Stimulated activated CD8-positive, alpha-beta memory T cell treated with anti-CD3 and anti-CD28 coated beads, Interleukin-12 subunit alpha, Interleukin-12 subunit beta, amount 100 ng/mL, for 24 hours (primary cell): Measurements from ENCODE around the gene PPA1.
"Not testable (repeated sequence)": the region's sequence is repeated elsewhere in the genome, so short reads cannot be mapped to it uniquely, and the experiment has no call there.

Experiments
- DNase-seq: peaks from one replicate; pipeline ENCODE4 v3.0.0-alpha.2; 2020; ENCODE audit errors: extremely low read depth

The PPA1 gene

DNA sequence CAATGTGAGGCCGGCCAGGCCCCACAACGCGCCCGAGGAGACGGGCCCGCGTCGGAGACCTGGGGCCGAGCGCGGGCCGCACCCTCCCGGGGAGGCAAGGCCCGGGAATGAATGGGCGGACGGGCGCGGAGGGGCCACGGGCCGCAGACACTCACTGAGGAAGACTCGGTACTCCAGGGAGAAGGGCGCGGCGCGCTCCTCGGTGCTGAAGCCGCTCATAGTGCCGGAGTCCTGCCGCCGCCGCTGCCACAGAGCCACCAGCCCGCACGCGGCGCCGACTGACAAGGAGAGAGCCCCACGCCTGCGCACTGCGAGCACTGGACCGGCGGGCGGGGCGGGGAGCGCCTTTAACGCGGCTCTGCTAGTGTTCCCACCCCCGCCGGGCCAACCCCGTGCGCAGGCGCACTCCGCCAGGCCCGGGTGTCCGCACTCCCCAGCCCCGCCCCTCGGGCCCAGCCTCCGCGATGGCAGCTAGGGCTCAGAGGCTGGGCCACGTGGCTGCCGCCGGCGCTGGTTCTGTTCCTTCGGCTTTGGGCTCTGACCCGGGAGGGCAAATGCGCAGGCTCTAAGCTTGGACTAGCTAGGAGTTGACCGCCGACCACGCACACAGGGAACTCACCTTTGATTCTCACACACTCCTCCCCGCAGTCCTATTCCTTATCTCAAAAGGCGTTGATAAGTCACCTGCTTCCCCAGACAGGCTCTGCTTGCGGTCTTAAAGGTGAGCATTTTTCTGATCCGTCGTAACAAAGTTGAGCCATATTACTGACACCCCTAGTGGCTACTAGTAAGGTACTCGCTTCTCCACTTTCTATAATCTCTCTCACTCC is at the start of gene PPA1:
Gene PPA1, minus strand, starts transcription at position 321 of the 830 bp plus-strand sequence. Its CDS starts 102 bp downstream, at position 219.
- DNase-seq, result peak; percentile 99

DNA sequence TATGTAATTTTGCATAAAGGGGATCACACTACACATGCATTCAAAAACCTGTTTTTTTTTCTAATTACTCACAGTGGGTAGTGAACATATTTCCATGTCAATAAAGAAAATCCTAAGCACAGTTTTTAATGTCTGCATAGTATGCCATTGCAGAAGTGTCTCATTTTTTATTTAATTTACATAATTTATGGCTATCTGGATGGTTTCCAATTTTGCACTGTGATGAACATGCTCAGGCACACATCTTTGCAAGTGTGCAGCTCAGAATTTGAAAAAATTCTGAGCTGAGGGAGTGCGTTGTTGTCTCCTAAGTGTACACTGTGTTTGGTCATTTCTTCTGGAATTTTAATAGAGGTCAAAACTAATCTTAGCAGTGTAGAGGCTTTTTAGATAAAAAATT is 48.4 kb upstream of the PPA1 start:
- no peak for DNase-seq

DNA sequence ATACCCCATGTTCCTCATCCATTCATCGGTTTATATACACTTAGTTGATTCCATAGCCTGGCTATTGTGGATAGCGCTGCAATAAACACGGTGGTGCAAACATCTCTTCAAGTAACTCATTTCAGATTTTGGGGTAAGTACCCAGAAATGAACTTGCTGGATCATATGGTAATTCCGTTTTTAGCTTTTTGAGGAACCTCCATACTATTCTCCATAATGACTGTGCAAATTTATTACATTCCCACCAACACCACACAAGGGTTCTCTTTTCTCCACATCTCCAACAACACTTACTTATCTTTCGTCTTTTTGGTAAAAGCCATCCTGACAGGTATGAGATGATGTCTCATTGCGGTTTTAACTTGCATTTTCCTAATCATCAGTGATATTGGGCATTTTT is 46.9 kb upstream of the PPA1 start:
- DNase-seq, result no peak

DNA sequence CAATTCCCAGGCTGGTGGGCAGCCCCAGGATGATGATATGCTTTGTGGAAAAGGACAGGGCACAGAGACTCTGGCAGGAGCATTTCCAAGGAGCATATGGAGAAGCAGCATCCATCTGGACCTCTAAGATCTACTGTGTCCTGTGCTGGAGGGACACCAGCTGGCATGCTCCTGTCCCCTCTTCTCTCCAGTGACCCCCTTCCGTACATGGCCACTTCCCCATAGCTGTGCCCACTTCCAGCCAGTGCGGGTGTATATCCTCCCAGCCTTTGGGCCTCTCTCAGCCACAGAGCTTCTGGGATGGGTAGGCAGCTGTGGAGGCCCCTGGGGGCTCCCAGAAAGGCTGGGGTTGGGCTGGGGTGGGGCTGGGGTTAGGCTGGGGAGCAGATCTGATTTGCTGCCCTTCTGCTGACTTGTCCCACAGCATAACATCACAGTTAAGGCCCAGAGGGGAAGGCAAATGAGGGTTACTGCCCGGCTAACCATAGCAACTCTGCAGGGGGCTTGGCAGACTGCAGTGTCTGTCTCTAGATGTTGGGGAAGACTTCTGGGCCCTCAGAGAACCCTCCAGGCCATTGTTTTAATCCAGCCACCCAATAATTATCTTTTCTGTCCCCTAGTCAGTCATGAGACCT is 44.3 kb upstream of the PPA1 start:
- no peak for DNase-seq

DNA sequence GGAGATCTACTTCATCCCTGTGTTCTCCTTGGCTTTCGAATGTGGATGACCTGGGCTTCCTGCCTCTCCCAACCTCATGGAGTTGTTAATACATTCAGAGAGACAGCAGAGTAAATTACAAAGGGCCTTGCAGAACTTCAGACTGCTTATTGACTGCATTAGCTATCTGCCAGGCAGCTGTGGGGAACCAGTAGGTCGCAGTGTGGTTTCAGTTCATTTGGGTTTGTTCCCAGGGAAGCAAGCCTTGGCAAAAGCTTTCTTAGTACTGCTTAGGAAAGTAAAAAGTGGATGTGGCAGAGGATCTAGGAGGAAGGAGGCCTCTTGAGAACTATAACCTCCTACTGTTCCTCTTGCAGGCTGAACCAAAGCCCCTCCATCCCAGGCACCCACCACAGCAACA is 41.4 kb upstream of the PPA1 start:
- no peak for DNase-seq

DNA sequence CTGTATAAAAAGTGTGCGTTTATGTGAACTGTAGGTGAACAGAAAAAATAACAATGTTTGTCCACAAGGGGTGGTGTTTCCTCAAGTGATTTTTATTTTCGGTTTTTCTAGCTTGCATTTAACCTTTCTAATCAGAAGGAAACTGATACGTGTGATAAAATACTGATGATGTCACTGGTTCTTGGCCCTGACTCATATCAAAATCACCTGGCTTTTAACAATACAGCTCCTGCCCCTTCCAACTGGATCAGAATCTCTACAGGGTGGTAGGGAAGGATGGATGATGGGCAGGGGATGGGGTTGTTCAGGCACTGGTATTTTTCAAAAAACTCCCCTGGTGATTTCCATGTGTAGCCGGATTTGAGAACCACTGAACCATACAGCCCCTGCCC is 39.7 kb upstream of the PPA1 start:
- no peak for DNase-seq

DNA sequence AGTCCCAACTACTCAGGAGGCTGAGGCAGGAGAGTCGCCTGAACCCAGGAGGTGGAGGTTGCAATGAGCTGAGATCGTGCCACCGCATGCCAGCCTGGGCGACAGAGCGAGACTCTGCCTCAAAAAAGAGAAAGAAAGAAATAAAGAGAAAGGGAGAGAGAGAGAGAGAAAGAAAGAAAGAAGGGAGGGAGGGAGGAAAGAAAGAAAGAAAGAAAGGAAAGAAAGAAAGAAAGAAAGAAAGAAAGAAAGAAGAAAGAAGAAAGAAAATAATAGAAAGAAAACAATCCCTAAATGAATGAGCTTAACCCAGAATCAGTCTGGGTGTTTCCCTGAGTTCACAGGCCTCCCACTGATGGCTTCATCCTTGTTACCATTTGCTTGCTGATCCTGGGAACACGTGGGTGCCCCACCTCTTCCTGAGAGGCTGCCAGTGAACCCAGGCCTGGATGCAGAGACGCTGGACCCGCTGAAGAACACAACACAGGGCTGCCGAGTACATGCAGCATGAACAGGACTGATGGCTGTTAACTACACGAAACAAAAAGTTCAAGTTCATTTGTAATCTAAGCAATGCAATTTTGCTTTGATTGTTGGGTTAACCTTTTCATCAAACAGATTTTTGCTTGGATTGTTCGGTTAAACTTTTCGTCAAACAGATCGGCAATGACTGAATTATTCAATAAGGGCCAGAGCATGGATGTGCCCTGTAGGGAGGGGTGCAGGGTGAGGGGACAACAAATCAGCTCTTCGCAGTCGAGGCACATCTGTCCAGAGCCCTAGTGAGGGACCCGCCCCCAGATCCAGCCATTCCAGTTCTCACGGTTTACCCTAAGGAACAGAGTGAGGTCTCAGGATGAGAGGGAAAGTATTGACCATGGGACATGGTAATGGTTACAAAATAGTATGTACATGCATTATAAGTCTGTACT is 39.0 kb upstream of the PPA1 start:
- DNase-seq, result no peak

DNA sequence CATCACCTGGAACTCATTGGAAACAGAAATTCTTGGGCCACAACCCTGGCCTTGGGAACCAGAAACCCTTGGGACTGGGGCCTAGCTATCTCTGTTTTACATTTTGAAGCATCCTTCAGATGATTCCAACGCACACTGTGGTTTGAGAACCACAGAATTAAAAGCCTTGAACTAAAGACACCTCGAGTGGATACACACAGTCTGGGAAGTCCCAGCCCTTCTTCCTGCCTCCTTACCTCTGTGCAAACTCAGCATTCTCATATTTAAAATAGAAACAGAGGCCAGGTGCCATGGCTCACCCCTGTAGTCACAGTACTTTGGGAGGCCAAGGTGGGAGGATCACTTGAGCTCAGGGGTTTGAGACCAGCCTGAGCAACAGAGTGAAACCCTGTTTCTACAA is 37.7 kb upstream of the PPA1 start:
- no peak for DNase-seq

DNA sequence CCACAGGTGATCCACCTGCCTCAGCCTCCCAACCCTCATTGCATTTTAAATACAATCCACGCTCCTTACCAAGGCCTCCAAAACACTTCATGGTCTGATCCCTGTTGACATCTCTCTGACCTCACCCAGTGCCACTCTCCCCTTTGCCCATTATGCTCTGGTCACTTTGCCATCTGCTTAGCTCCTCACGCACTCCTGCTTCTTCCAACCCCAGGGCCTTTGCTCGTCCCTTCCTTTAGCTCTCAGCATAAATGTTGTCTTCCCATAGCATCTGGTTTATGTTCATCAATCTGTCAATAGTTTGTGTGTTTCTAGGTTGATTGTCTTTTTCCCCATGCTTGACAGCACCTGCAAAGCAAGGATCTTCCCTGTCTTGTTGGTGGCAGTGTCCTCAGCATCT is 36.5 kb upstream of the PPA1 start:
- DNase-seq, result no peak

DNA sequence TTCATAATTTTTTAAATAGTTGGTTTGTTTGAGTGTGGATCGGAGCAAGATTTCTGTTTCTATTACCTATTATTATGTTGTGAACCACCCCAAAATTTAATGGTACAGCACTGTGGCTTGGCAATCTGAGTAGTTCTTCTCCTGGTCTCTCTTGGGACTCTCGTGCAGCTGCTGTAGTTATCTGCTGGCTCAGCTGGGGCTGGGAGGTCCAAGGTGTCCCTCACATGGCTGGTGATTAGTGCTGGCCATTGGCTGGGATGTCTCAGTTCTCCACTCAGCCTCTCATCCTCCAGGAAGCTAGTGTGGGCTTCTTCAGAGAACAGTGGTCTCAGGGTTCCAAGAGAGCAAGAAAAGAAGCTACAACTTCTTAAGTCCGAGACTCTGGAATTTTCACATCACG is 35.1 kb upstream of the PPA1 start:
- DNase-seq, result no peak

DNA sequence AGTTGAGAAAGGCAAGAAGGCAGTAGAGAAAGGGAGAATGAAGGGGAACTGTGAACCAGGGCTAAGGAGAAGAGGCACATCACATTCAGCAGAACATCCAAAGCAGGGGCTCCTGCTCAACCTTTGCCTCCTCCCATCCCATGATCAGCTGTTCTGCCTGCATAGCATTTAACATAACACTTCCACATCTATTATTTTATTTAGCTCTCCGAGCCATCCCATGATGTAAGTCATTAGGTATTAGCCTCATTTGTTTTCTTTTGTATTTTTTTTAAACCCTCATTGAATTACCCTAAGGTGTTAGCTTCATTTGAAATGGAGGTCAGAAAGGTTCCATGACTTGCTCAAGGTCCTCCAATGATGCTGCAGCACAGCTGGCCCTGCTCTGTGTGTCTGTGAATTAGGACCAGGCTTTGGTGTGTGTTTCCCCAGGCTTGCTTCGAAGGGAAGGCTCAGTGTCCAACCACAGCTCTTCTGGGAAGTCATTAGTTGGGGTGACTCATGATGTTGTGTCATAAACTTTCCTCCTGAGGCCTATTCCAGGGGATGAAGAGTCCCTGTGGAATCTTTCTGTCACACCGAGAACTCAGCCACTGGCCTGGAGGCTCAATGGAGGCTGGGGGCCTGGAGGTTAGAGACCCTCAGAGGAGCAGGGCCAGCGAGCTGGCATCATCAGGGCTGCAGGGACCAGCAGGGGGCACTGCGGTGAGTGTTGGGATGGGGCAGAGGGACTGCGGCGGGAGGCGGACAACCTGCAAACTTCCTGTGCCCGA is 34.1 kb upstream of the PPA1 start:
- no peak for DNase-seq

DNA sequence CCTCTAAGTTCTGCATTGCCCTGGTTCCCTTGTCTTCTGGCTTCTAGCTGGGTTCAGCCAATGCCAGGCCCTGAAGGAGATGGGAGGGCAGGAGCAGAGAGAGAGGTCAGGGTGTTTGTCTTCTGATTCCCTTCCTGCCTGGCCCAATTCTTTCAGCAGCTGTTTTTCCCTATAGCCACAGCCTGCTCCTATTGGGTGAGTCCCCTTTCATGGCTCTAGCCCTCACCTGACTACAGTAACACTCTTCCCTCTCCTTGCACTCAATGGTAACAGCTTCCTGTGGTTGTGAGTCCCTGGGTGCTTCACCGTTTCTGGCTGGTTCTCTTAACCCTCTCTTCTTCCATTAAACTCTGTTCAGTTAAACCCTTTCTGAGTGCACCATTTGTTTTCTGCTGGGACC is 33.5 kb upstream of the PPA1 start:
- no peak for DNase-seq

DNA sequence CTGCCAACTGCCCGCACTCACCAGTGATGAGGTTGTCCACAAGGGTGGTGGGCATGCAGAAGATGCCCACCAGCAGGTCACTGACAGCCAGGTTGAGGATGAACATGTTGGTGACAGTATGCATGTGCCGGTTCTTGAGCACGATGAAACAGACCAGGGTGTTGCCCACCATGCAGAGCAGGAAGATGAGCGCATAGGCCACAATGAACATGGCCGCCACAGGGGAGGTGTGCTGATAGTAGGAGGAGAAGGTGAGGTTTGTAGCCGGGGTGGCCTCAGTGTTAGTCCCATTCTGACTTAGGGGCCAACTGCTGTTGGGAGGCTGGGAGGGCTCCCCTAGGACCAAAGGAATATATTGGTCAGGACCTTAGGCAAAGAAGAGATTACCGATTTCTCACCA is 32.8 kb upstream of the PPA1 start:
- DNase-seq, result no peak

DNA sequence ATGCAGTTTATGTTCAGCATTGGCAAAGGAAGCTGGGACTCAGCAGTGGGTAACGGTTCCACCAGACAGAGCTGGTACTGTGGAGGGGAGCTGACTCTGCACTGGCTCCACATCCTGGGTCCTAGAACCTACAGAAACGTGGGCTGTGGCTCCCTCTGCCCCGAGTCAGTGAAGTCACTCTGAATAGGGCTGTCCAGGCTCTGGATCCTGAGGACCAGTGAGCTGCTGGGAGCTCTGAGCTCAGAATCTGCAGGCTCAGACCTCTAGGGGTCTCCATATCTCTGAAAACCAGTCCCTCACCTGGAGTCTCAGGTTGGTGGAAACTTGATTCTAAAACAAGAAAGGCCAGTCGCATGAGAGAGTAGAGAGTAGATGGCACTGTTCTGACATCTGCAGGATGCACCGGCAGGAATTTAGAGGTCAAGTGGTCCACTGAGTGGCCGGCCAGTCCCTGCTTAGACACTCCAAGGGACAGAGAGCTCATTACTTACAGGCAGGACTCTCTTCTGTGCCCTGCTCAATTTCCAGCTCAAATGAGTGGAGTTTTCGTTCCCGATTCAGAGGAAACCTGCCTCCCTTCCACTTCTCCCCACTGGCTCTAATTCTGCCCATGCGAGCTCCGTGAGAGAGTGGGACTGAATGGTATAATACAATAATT is 31.9 kb upstream of the PPA1 start:
- no peak for DNase-seq

DNA sequence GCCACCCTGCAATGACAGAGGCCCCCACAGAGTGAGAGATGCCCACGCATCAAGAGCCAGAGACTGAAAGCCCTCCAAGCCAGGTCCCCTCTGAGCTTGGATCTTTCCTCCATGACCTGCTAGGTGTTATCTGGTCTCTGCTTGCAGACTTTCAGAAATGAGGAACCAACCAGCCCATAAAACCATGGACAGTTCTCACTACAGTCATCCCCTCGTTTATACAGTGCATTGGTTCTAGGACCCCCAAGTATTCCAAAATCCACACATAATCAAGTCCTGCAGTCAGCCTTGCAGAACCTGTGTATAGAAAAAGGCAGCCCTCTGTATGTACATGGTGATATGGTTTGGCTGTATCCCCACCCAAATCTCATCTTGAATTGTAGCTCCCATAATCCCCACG is 27.5 kb upstream of the PPA1 start:
- no peak for DNase-seq

DNA sequence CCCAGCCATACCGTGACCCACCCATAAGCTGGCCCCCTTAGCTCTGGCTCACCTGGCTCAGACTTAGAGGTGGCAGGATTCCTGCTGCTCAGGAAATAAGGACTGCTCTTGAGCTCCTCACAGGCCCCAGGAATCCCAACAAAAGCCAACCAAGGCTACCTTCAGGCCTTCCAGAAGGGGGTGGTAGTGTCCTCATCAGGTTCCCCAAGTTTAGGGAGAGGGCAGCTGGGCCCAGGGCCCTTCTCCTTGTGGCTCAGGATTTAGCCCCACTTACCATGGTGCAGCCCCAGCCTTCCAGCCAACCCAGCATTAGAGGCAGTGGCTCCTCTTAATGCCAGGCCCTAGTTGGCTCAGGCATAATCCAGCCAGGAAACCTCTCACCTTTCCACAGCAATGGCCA is 27.0 kb upstream of the PPA1 start:
- DNase-seq, result no peak

DNA sequence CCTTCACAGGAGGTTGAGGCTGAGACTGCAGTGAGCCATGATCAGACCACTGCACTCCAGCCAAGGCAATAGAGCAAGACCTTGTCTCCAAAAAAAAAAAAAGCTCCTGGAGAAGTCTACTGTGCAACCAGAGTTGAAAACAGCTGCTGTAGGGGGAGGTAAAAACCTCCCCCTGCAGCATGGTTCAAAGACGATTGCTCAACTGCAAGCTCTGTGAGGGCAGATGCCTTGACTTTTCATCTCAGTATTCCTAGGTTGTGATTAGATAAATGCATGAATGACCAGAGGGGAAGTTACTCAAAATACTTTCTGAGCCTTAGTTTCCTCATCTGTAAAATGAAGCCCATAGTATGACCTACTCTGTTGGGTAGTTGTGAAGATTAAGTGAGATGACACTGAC is 25.0 kb upstream of the PPA1 start:
- DNase-seq, result no peak

DNA sequence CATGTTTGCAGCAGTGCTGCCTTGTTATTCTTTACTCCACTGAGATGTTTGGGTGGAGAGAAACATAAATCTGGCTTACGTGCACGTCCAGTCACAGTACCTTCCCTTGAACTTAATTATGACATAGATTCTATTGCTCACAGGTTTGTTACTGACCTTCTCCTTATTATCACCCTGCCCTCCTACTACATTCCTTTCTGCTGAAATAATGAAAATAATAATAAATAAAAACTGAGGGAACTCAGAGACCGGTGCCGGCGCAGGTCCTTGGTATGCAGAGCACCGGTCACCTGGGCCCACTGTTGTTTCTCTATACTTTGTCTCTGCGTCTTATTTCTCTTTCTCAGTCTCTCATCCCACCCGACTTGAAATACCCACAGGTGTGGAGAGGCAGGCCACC is 24.6 kb upstream of the PPA1 start:
- DNase-seq, result not testable (repeated sequence)

DNA sequence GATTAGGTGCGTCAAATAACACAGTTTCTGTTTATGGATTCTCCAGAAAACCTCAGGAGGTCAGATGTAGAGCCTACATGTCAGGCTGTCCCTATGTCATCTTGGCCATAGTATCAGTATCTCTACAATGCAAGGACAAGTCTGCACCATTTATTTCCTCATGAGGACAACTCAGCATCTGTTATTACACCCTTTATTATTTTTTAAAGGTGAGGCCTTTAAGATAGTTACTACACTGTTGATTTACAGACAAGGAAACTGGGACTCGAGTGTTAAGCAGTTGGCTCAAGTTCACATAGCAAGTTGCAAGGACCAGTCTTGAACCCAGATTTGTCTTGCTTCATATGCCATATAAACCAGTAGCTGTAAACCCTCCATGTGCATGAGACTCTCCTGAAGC is 23.2 kb upstream of the PPA1 start:
- DNase-seq, result no peak

DNA sequence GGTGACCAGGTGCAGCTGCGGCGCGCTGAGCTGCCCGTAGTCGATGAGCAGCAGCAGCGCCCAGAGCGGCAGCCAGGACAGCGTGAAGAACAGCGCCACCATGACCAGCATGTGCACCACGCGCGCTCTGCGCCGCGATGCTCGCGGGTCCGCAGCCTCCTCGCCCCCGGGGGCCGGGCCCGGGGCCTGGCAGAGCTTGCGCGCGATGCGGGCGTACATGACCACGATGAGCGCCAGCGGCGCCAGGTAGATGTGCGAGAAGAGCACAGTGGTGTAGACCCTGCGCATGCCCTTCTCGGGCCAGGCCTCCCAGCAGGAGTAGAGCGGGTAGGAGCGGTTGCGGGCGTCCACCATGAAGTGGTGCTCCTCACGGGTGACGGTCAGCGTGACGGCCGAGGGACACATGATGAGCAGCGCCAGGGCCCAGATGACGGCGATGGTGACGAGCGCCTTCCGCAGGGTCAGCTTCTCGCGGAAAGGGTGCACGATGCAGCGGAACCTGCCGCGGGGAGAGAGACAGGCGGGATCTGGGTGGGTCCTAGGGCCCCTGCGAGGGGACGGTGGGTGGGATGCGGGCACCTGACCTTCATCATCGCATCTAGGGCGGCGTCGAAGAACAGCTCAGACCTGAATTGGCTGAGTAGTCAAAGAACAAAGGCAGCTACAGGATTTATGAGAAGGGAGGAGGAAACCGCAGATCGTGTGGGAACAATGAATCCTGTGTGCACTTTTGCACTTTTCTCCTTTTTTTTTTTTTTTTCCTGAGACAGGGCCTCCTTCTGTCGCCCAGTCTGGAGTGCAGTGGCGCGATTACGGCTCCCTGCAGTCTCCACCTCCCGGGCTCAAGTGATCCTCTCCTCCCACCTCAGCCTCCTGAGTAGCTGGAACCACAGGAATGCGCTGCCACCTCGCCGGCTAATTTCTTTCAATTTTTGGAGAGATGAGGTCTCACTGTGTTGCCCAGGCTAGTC is 22.4 kb upstream of the PPA1 start:
- no peak for DNase-seq
